Upper lobe of right lung (tissue), 1 donor: ENCODE results near the gene EXOSC9. TPM values are rescaled to one million over a fixed set of nuclear protein-coding genes. Genes with fewer than 3 reads are reported as not detected.

ENCODE experiments used
- ATAC-seq: fragments of 200-7000 bp; cut with Tn5 transposase; one replicate; pipeline ENCODE4 v1.9.1; 2020; ENCODE audit warnings: mild to moderate bottlenecking, moderate library complexity
- DNase-seq: peaks from one replicate; pipeline ENCODE4 v3.0.0-alpha.2; 2020
- H3K27ac ChIP-seq: fragments of 200-600 bp; one replicate; pipeline ENCODE4 v1.8.0; 2022
- H3K27me3 ChIP-seq: fragments of 200-600 bp; one replicate; pipeline ENCODE4 v1.8.0; 2022; ENCODE audit warnings: mild to moderate bottlenecking
- H3K36me3 ChIP-seq: fragments of 200-600 bp; one replicate; pipeline ENCODE4 v1.8.0; 2022
- H3K4me1 ChIP-seq: fragments of 200-600 bp; one replicate; pipeline ENCODE4 v1.8.0; 2022
- H3K4me3 ChIP-seq: fragments of 200-600 bp; one replicate; pipeline ENCODE4 v1.8.0; 2022; ENCODE audit warnings: mild to moderate bottlenecking
- H3K9me3 ChIP-seq: fragments of 200-600 bp; one replicate; pipeline ENCODE4 v1.8.0; 2022
- CTCF ChIP-seq: fragments of 200-600 bp; IDR thresholded peaks from one replicate; pipeline ENCODE4 v1.8.0; 2022; ENCODE audit warnings: antibody characterized with exemption
- intact Hi-C: fragments of 100-400 bp; cut with DNase I; formaldehyde crosslinking; loops from one replicate; pipeline ENCODE4 v1.11.0; 2022
- total RNA-seq: library from RNA; stranded (reverse); fragmentation: NEBNext Ultra II Directional; extraction: Animal tissue kit (Norgen Biotek cat#: 25700); gene quantifications from one replicate; pipeline ENCODE4 v1.2.1, GENCODE V29; 2021
- donor health status: DM: no; HTN: yes; CAD: no; lungs with severe emphysema.

Gene EXOSC9
- total RNA-seq, 1 donor from 2014 or later = 15.8 TPM

GRCh38 chr4:121846662-121847061, 45.5 kb downstream of the EXOSC9 start:
- H3K4me1 ChIP-seq = no peaks in the 10 kb centered on the region
- H3K27ac ChIP-seq = no peak overlapping the region
- intact Hi-C loops = no loop called here
- ATAC-seq (no peak), DNase-seq (no peak)
- peaks cover 67% of the 10 kb centered on the region for H3K36me3 ChIP-seq
- H3K27me3 ChIP-seq = no peaks in the 10 kb centered on the region
- H3K9me3 ChIP-seq = no peaks in the 10 kb centered on the region
- no peak overlapping the region for H3K4me3 ChIP-seq
- TF ChIP-seq CTCF = no peak

GRCh38 chr4:121851354-121851753, 50.2 kb downstream of the EXOSC9 start:
- Histone ChIP-seq H3K4me1 (no peaks in the 10 kb centered on the region), H3K27ac (no peak overlapping the region), H3K27me3 (no peaks in the 10 kb centered on the region), H3K36me3 (peaks cover 34% of the 10 kb centered on the region), H3K4me3 (no peak overlapping the region), H3K9me3 (no peaks in the 10 kb centered on the region)
- ATAC-seq (no peak), DNase-seq (no peak)
- intact Hi-C loops = no loop called here
- no peak for TF ChIP-seq CTCF

GRCh38 chr4:121860121-121860520, 59.0 kb downstream of the EXOSC9 start:
- DNase-seq (no peak), ATAC-seq (no peak)
- no peak overlapping the region for H3K27ac ChIP-seq
- H3K36me3 ChIP-seq = peaks cover 39% of the 10 kb centered on the region
- H3K27me3 ChIP-seq = no peaks in the 10 kb centered on the region
- intact Hi-C loops = no loop called here
- no peaks in the 10 kb centered on the region for H3K9me3 ChIP-seq
- no peaks in the 10 kb centered on the region for H3K4me1 ChIP-seq
- no peak for TF ChIP-seq CTCF
- H3K4me3 ChIP-seq = no peak overlapping the region

GRCh38 chr4:121861426-121861825, 60.3 kb downstream of the EXOSC9 start:
- Histone ChIP-seq H3K36me3 (peaks cover 39% of the 10 kb centered on the region), H3K4me3 (no peak overlapping the region), H3K9me3 (no peaks in the 10 kb centered on the region), H3K27me3 (no peaks in the 10 kb centered on the region), H3K27ac (no peak overlapping the region), H3K4me1 (no peaks in the 10 kb centered on the region)
- intact Hi-C loops = no loop called here
- no peak for TF ChIP-seq CTCF
- ATAC-seq (no peak), DNase-seq (no peak)

- no peaks in the 10 kb centered on the region for H3K9me3 ChIP-seq
- TF ChIP-seq CTCF = no peak
- no peak for DNase-seq
- no peaks in the 10 kb centered on the region for H3K4me1 ChIP-seq
- no peaks in the 10 kb centered on the region for H3K27me3 ChIP-seq
- H3K36me3 ChIP-seq = peaks cover 39% of the 10 kb centered on the region
- intact Hi-C loops = no loop called here
- H3K27ac ChIP-seq = no peak overlapping the region
- no peak overlapping the region for H3K4me3 ChIP-seq
- no peak for ATAC-seq
Measured at GRCh38 chr4:121863799-121864198, 62.7 kb downstream of the EXOSC9 start.

Other genes starting within 250 kb of the EXOSC9 start
- 382 TPM for gene ANXA5, start 104.3 kb upstream of the EXOSC9 start, total RNA-seq
- gene SMIM43, start 36.2 kb upstream of the EXOSC9 start, total RNA-seq = not detected
- gene CCNA2, start 22.6 kb downstream of the EXOSC9 start, total RNA-seq = 1.2 TPM
- 14.5 TPM for gene BBS7, start 69.2 kb downstream of the EXOSC9 start, total RNA-seq
- gene TRPC3, start 150.7 kb downstream of the EXOSC9 start, total RNA-seq = 2.1 TPM